HG02678 (cell line): ENCODE measurements around the gene DCST2.
A peak's percentile ranks its signal among the peaks of the same experiment; 100 is the strongest.

Experiments used
- ATAC-seq: cut with Tn5 transposase; IDR thresholded peaks from one replicate; pipeline ENCODE4 v1.9.1; 2021; ENCODE audit warnings: mild to moderate bottlenecking, moderate library complexity; ENCODE audit not compliant: unreplicated experiment

The DCST2 gene

GRCh38 chr1:155033524-155033923 is at the start of gene DCST2, which contains the start of gene DCST1:
Gene DCST2, minus strand, starts transcription at chr1:155033781. Its CDS starts 80 bp downstream, at chr1:155033701.
Gene DCST1, plus strand, starts transcription at chr1:155033824. Its CDS starts 213 bp downstream, at chr1:155034037.
- ATAC-seq, result no peak

GRCh38 chr1:155083052-155083541 is 49.5 kb upstream of the DCST2 start:
- no peak for ATAC-seq

- no peak for ATAC-seq
Measured at GRCh38 chr1:155082301-155083051, 48.9 kb upstream of the DCST2 start.

- ATAC-seq, result no peak
Measured at GRCh38 chr1:155081472-155082300, 48.1 kb upstream of the DCST2 start.

GRCh38 chr1:155080312-155081228 is 47.0 kb upstream of the DCST2 start:
- ATAC-seq, result no peak

- no peak for ATAC-seq
Measured at GRCh38 chr1:155079487-155080311, 46.1 kb upstream of the DCST2 start.

- no peak for ATAC-seq
Measured at GRCh38 chr1:155079210-155079486, 45.6 kb upstream of the DCST2 start.

GRCh38 chr1:155078469-155079209 is 45.1 kb upstream of the DCST2 start, which contains the start of gene EFNA3:
Gene EFNA3, plus strand, starts transcription at chr1:155078837. Its CDS starts 105 bp downstream, at chr1:155078942.
- ATAC-seq, result no peak

- no peak for ATAC-seq
Measured at GRCh38 chr1:155077758-155078445, 44.3 kb upstream of the DCST2 start.

- no peak for ATAC-seq
Measured at GRCh38 chr1:155077346-155077745, 43.8 kb upstream of the DCST2 start.

- no peak for ATAC-seq
Measured at GRCh38 chr1:155076371-155076770, 42.8 kb upstream of the DCST2 start.

- no peak for ATAC-seq
Measured at GRCh38 chr1:155075535-155075934, 42.0 kb upstream of the DCST2 start.

GRCh38 chr1:155073377-155074242 is 40.0 kb upstream of the DCST2 start:
- ATAC-seq, result no peak

GRCh38 chr1:155072531-155073289 is 39.1 kb upstream of the DCST2 start:
- no peak for ATAC-seq

GRCh38 chr1:155071701-155072100 is 38.1 kb upstream of the DCST2 start:
- ATAC-seq, result no peak

- ATAC-seq, result peak; percentile 81
Measured at GRCh38 chr1:155070721-155071569, 37.4 kb upstream of the DCST2 start.
